Femur (tissue), 1 donor: ENCODE results near the gene ZDHHC23.

Experiments
- DNase-seq: peaks from one replicate; pipeline ENCODE4 v3.0.0-alpha.2; 2017

Gene ZDHHC23

GRCh38 chr3:114011059-114011797 is 63.4 kb downstream of the ZDHHC23 start:
- DNase-seq = no peak
